ENCODE results near the gene SLC7A7. TPM values are rescaled to one million over a fixed set of nuclear protein-coding genes. Genes with fewer than 3 reads are reported as not detected.

Gene SLC7A7
- total and polyA plus RNA-seq, 2 of the 13 experiments (the other 11 are each of a cell fraction or from before 2014, with no cell fraction given), result 0.13 to 0.63 TPM

DNA sequence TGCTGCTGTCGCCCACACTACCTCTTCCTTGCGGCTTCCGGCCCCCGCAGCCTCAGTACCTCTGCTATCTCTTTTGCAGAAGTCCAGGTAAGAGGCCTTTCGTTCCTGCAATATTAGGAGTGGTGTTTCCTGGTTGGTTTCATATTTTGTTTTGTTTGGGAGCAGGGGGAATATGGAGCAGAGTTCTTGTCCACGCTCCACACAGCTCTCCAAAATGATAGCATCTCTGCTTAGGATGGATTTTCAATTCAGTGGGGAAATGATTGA lies 48.0 kb downstream of the SLC7A7 start (continued):
- TF ChIP-seq GFI1 (CRISPR knock-in tag; IDR thresholded peaks at IDR 0.05; ENCODE audit: borderline replicate concordance) (no peak), SMAD9 (CRISPR knock-in tag; IDR thresholded peaks at IDR 0.05) (peak; percentile 91; the same call in 1 of the 2 replicates), IRX3 (CRISPR knock-in tag; IDR thresholded peaks at IDR 0.05; ENCODE audit: borderline replicate concordance, low read depth) (no peak), EZH2 (conservative IDR thresholded peaks at IDR 0.05; ENCODE audit: low read depth, low read length) (no peak), DPF2 (CRISPR knock-in tag; IDR thresholded peaks at IDR 0.05; ENCODE audit: borderline replicate concordance, low read depth) (0 out of 2 replicates have a peak, but pooled peaks have one; percentile 3), RFXANK (CRISPR knock-in tag; IDR thresholded peaks at IDR 0.05) (0 out of 2 replicates have a peak, but pooled peaks have one; percentile 14), EED (CRISPR knock-in tag; IDR thresholded peaks at IDR 0.05) (no peak), FIP1L1 (IDR thresholded peaks at IDR 0.05; ENCODE audit: borderline replicate concordance, insufficient read depth, low read depth, low read length) (no peak), ZKSCAN8 (CRISPR knock-in tag; IDR thresholded peaks at IDR 0.05; ENCODE audit: borderline replicate concordance) (0 out of 2 replicates have a peak, but pooled peaks have one; percentile 28), EP300 (IDR thresholded peaks at IDR 0.05; ENCODE audit: low read depth in 2 of 2, low read length in 2 of 2) (peak in 1 of 2 experiments; percentile 49; a peak in 1 of 4 replicates), EP300 (CRISPR knock-in tag; IDR thresholded peaks at IDR 0.05; ENCODE audit: borderline replicate concordance) (no peak; the same call in 1 of the 2 replicates), ZNF251 (CRISPR knock-in tag; IDR thresholded peaks at IDR 0.05) (0 out of 2 replicates have a peak, but pooled peaks have one; percentile 91), ZNF256 (CRISPR knock-in tag; conservative IDR thresholded peaks at IDR 0.05) (no peak), ESRRA (CRISPR knock-in tag; IDR thresholded peaks at IDR 0.05; ENCODE audit: low read depth) (no peak), MEIS2 (CRISPR knock-in tag; IDR thresholded peaks at IDR 0.05) (0 out of 2 replicates have a peak, but pooled peaks have one; percentile 6), ETV5 (CRISPR knock-in tag; IDR thresholded peaks at IDR 0.05; ENCODE audit: borderline replicate concordance) (peak; percentile 68; the same call in 1 of the 2 replicates), ZNF746 (CRISPR knock-in tag; IDR thresholded peaks at IDR 0.05) (peak; percentile 5; the same call in 1 of the 2 replicates), ZNF235 (CRISPR knock-in tag; IDR thresholded peaks at IDR 0.05; ENCODE audit: borderline replicate concordance) (no peak), SOX5 (CRISPR knock-in tag; IDR thresholded peaks at IDR 0.05; ENCODE audit: borderline replicate concordance) (peak; percentile 8; the same call in 1 of the 2 replicates), PRPF4 (IDR thresholded peaks at IDR 0.05; ENCODE audit: low read depth, low read length, poor library complexity, severe bottlenecking) (no peak), ZZZ3 (CRISPR knock-in tag; IDR thresholded peaks at IDR 0.05; ENCODE audit: borderline replicate concordance) (0 out of 2 replicates have a peak, but pooled peaks have one; percentile 11), HDAC1 (CRISPR knock-in tag; IDR thresholded peaks at IDR 0.05) (no peak), MAZ (IDR thresholded peaks at IDR 0.05; ENCODE audit: borderline replicate concordance, low read depth, low read length) (no peak), MAZ (CRISPR knock-in tag; IDR thresholded peaks at IDR 0.05; ENCODE audit: low read depth) (no peak), ZNF44 (CRISPR knock-in tag; IDR thresholded peaks at IDR 0.05) (no peak), GTF3A (CRISPR knock-in tag; conservative IDR thresholded peaks at IDR 0.05) (no peak)
- TF ChIP-seq, protein P1, sequence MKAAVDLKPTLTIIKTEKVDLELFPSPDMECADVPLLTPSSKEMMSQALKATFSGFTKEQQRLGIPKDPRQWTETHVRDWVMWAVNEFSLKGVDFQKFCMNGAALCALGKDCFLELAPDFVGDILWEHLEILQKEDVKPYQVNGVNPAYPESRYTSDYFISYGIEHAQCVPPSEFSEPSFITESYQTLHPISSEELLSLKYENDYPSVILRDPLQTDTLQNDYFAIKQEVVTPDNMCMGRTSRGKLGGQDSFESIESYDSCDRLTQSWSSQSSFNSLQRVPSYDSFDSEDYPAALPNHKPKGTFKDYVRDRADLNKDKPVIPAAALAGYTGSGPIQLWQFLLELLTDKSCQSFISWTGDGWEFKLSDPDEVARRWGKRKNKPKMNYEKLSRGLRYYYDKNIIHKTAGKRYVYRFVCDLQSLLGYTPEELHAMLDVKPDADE (CRISPR knock-in tag; IDR thresholded peaks at IDR 0.05), result 0 out of 2 replicates have a peak, but pooled peaks have one; percentile 5
- TF ChIP-seq, protein P2, sequence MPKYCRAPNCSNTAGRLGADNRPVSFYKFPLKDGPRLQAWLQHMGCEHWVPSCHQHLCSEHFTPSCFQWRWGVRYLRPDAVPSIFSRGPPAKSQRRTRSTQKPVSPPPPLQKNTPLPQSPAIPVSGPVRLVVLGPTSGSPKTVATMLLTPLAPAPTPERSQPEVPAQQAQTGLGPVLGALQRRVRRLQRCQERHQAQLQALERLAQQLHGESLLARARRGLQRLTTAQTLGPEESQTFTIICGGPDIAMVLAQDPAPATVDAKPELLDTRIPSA (CRISPR knock-in tag; IDR thresholded peaks at IDR 0.05; ENCODE audit: borderline replicate concordance), result peak; percentile 36; the same call in 1 of the 2 replicates
- TF ChIP-seq, protein P3, sequence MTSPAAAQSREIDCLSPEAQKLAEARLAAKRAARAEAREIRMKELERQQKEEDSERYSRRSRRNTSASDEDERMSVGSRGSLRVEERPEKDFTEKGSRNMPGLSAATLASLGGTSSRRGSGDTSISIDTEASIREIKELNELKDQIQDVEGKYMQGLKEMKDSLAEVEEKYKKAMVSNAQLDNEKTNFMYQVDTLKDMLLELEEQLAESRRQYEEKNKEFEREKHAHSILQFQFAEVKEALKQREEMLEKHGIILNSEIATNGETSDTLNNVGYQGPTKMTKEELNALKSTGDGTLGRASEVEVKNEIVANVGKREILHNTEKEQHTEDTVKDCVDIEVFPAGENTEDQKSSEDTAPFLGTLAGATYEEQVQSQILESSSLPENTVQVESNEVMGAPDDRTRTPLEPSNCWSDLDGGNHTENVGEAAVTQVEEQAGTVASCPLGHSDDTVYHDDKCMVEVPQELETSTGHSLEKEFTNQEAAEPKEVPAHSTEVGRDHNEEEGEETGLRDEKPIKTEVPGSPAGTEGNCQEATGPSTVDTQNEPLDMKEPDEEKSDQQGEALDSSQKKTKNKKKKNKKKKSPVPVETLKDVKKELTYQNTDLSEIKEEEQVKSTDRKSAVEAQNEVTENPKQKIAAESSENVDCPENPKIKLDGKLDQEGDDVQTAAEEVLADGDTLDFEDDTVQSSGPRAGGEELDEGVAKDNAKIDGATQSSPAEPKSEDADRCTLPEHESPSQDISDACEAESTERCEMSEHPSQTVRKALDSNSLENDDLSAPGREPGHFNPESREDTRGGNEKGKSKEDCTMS (CRISPR knock-in tag; conservative IDR thresholded peaks at IDR 0.05), result no peak

Data from HepG2 (cell line).